Mesothelial cell of epicardium (in vitro differentiated cells): ENCODE data around the gene TUT1. TPM values are rescaled to one million over a fixed set of nuclear protein-coding genes. Genes with fewer than 3 reads are reported as not detected.

ENCODE experiments used
- DNase-seq, 2 experiments: peaks; one replicate each; pipeline ENCODE4 v3.0.0; 2021; ENCODE audit warnings: low spot score in 2 of 2; ENCODE audit not compliant: unreplicated experiment in 2 of 2
- H3K27ac Mint-ChIP-seq: 2 replicates; pipeline ENCODE4 v1.8.0; 2021; ENCODE audit warnings: mixed read lengths
- H3K27me3 Mint-ChIP-seq: 2 replicates; pipeline ENCODE4 v1.8.0; 2021; ENCODE audit warnings: low read depth, mixed read lengths
- H3K36me3 Mint-ChIP-seq: 2 replicates; pipeline ENCODE4 v1.8.0; 2021; ENCODE audit warnings: mixed read lengths
- H3K4me1 Mint-ChIP-seq: 2 replicates; pipeline ENCODE4 v1.8.0; 2021; ENCODE audit warnings: mixed read lengths
- H3K4me3 Mint-ChIP-seq: 2 replicates; pipeline ENCODE4 v1.8.0; 2021; ENCODE audit warnings: mild to moderate bottlenecking, moderate library complexity, mixed read lengths
- H3K9me3 Mint-ChIP-seq: 2 replicates; pipeline ENCODE4 v1.8.0; 2021; ENCODE audit warnings: mixed read lengths
- total RNA-seq: library from RNA; stranded (reverse); gene quantifications from 3 replicates; pipeline ENCODE4 v1.2.1, GENCODE V29; 2021
- TF ChIP-seq, protein P1 (sequence below): fragments of 200-600 bp; sonication (generic); IDR thresholded peaks from one replicate; pipeline ENCODE4 v1.5.0; 2021; ENCODE audit warnings: antibody characterized with exemption; ENCODE audit not compliant: unreplicated experiment

Gene TUT1
- total RNA-seq, 1 donor from 2014 or later = 24.2 TPM

DNA sequence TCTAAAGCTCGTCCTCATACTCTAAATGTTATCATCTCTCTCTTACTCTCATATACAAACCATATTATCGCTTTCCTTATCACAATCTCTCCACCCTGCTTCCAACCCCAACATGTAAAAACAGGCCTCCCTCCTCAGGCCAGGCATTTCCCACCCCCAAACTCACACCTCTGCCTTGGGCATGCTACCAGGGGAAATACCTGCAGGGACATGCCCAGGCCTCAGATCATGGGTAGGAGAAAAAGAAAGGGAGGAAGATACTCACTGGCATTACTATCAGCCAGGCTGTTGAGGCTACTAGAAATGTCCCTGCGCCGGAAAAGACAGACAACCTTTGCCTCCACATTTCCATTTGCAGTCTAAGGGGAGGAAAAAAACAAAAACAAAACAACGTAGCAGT lies 8.6 kb upstream of the TUT1 start:
- Mint-ChIP-seq H3K4me3 (peak overlapping the region; percentile 81), H3K27ac (peak overlapping the region; percentile 82), H3K27me3 (peaks cover 4% of the 10 kb centered on the region), H3K4me1 (peaks cover 33% of the 10 kb centered on the region), H3K36me3 (peaks cover 27% of the 10 kb centered on the region), H3K9me3 (no peaks in the 10 kb centered on the region)
- TF ChIP-seq, protein P1, sequence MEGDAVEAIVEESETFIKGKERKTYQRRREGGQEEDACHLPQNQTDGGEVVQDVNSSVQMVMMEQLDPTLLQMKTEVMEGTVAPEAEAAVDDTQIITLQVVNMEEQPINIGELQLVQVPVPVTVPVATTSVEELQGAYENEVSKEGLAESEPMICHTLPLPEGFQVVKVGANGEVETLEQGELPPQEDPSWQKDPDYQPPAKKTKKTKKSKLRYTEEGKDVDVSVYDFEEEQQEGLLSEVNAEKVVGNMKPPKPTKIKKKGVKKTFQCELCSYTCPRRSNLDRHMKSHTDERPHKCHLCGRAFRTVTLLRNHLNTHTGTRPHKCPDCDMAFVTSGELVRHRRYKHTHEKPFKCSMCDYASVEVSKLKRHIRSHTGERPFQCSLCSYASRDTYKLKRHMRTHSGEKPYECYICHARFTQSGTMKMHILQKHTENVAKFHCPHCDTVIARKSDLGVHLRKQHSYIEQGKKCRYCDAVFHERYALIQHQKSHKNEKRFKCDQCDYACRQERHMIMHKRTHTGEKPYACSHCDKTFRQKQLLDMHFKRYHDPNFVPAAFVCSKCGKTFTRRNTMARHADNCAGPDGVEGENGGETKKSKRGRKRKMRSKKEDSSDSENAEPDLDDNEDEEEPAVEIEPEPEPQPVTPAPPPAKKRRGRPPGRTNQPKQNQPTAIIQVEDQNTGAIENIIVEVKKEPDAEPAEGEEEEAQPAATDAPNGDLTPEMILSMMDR = no peak
- DNase-seq = no peak

DNA sequence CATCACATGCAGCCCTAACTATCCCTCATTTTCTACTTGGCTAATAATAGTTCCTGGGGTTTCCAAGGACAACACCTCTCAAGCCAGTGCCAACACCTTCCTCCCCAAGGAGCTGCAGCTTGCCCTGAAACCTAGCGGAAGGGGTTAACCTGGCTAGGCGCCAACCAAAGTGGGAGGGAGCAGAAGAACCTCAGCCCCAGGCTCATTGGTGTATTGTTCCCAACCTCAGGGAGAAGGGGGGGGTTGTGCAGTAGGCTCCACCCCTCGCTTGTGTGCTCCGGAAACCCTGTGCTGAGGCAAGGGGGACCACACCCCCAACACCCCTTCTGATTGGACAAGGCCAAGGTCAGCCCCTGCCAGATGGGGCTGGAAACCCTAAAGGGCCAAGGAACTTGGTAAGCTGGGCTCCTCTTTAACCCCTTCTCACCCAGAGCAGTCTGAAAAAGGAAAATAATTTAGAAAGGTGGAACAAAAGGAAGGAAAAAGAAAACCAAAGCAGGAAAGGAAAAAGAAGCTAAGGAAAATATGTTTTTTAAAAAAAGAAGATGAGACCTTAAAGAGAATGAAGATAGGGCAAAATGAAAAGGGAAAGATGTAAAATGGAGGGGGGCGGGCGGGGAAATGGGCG lies 7.9 kb upstream of the TUT1 start:
- DNase-seq = peak; percentile 79 to 86
- Mint-ChIP-seq H3K36me3 (peaks cover 30% of the 10 kb centered on the region), H3K4me3 (peak overlapping the region; percentile 81), H3K27ac (peak overlapping the region; percentile 82), H3K4me1 (peaks cover 33% of the 10 kb centered on the region), H3K27me3 (peaks cover 4% of the 10 kb centered on the region), H3K9me3 (no peaks in the 10 kb centered on the region)
- TF ChIP-seq, protein P1 = no peak

DNA sequence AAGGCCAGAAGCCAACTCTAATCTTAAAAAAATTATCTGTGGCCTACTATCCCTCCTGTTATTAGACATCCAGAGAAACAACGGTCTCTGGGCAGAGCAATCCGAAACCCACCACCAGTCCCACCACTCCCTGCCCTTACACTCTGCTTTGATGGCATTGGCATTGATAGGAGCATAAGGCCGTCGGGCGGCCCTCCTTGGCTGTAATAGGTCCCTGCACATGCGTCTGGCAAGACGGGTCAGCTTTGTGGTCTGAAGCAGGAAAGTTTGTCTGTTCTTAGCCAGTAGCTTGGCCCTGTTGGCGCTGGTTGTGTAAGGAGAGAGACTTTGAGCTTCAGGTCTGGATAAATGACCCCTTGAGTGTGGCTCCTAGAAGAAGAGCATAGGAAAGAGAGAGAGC lies 3.8 kb upstream of the TUT1 start:
- H3K36me3 Mint-ChIP-seq = peaks cover 36% of the 10 kb centered on the region
- no peak for DNase-seq
- TF ChIP-seq, protein P1 = no peak
- H3K4me1 Mint-ChIP-seq = peaks cover 35% of the 10 kb centered on the region
- no peaks in the 10 kb centered on the region for H3K27me3 Mint-ChIP-seq
- no peak overlapping the region for H3K4me3 Mint-ChIP-seq
- no peak overlapping the region for H3K27ac Mint-ChIP-seq
- no peaks in the 10 kb centered on the region for H3K9me3 Mint-ChIP-seq

DNA sequence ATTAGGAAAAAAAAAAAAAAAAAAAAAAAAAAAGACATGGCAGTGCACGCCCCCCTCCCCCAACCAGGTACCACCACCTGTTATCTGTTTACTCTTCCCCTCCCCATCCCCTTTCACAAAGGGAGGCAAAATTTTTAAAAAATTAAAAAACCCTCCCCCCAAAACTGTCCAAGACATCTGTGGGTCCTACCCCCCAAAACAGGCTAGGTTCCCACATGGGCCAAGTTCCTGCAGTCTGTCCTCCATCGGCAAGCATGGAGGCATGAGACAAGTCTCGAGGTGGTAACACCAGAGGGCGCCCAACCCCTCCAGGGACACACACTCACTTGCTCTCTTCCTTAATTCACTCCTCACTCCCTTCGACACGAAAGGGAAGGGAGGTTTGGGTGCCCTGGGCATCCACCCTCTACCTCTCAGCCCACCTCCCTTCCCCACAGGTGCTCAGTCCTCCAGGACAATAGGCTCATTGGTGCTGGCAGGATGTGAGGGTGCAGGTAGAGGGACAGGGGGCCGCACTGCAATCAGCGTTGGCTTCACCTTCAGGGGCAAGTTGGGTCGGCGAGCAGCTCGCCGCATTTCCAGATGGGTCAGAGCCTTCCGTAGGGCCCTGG lies 2.2 kb upstream of the TUT1 start:
- peak overlapping the region; percentile 38 for H3K4me3 Mint-ChIP-seq
- H3K9me3 Mint-ChIP-seq = no peaks in the 10 kb centered on the region
- TF ChIP-seq, protein P1 = no peak
- peak in 1 of 2 experiments; percentile 66 for DNase-seq
- H3K36me3 Mint-ChIP-seq = peaks cover 32% of the 10 kb centered on the region
- peak overlapping the region; percentile 85 for H3K27ac Mint-ChIP-seq
- peaks cover 25% of the 10 kb centered on the region for H3K4me1 Mint-ChIP-seq
- no peaks in the 10 kb centered on the region for H3K27me3 Mint-ChIP-seq

DNA sequence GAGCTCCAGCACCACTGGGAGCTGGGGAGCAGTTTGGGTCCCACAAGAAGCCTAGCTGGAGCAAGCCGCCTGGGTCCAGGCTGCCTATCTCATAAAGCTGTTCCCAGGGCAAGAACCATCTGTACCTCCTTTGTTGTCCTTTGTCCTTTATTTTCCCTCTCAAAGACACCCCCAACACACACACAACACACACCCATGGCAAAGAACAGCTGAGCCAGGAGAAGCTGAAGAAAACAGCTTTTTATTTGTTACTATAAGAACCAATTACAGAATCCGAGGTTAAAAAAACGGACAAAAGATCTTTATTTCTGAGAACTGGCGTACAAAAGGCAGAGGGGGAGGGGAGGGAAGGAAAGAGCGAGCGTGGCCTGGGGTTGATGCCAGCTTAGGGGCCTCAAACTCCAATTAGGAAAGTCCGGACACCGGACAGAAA lies 1.7 kb upstream of the TUT1 start:
- Mint-ChIP-seq H3K27ac (no peak overlapping the region), H3K4me1 (peaks cover 24% of the 10 kb centered on the region), H3K9me3 (no peaks in the 10 kb centered on the region), H3K27me3 (no peaks in the 10 kb centered on the region), H3K36me3 (peaks cover 28% of the 10 kb centered on the region), H3K4me3 (no peak overlapping the region)
- TF ChIP-seq, protein P1 = no peak
- no peak for DNase-seq
